Mucosa of rectum (tissue), 2 donors: ENCODE data around the gene PTK7.

ENCODE experiments used
- H3K27ac ChIP-seq, 2 donors: one replicate each; pipeline ENCODE4 v1.7.0; 2013; ENCODE audit warnings: inconsistent platforms in 2 of 2, low read depth in 2 of 2, low read length in 2 of 2
- H3K27me3 ChIP-seq, 2 donors: one replicate each; pipeline ENCODE4 v1.7.0; 2013; ENCODE audit warnings: low read length in 2 of 2; ENCODE audit not compliant: control insufficient read depth in 2 of 2, insufficient read depth in 2 of 2
- H3K36me3 ChIP-seq, 2 donors: one replicate each; pipeline ENCODE4 v1.7.0; 2013; ENCODE audit warnings: low read length in 2 of 2; ENCODE audit not compliant: control insufficient read depth in 2 of 2, insufficient read depth in 2 of 2
- H3K4me1 ChIP-seq, 2 donors: one replicate each; pipeline ENCODE4 v1.7.0; 2013; ENCODE audit warnings: low read length in 2 of 2, mild to moderate bottlenecking in 1 of 2; ENCODE audit not compliant: control insufficient read depth in 2 of 2, insufficient read depth in 2 of 2
- H3K4me3 ChIP-seq, 2 donors: one replicate each; pipeline ENCODE4 v1.7.0; 2013; ENCODE audit warnings: low read length in 2 of 2
- H3K9ac ChIP-seq, 2 donors: one replicate each; pipeline ENCODE4 v1.7.0; 2013; ENCODE audit warnings: low read length in 2 of 2, low read depth in 1 of 2, mild to moderate bottlenecking in 1 of 2
- H3K9me3 ChIP-seq, 2 donors: one replicate each; pipeline ENCODE4 v1.7.0; 2013; ENCODE audit warnings: low read length in 2 of 2; ENCODE audit not compliant: control insufficient read depth in 2 of 2
- donor health status: healthy.
- donor health status: Normal muscosa, but diverticular disease.

PTK7 gene

DNA sequence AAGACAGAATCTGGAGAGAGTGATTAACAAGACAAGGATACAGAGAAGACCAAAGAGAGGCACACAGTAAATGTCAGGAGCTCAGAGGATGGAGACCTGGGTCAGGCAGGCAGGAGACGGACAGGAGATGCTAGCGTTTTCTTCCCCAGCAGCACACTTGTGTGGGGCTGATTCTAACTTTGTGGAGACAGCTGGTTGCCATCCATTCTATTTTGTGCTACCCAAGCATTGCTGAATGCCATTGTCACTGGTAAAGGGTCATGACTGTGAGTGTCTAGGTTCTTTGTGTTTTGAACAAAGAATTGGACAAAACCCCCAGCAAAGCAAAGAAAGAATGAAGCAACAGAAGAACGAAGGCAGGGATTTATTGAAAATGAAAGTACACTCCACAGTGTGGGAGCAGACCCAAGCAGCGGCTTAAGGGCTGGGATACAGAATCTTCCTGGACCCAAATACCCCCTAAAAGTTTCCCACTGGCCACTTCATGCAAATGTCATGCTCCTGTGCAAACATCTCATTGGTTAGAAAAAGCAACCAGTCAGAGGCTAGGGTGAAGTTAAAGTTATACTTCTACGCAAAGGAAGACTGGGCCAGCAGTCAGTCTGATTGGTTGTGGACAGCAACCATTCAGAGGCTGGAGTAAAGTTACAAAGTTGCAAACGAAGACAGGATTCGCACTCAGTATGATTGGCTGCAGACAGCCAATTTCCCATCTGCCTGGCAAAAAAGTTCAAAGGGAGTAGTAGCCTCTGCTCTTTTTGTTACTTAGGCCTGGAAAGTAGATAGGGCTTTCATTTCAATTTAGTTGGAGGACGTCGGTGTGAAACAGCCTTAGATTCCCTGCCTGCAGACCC, 17.5 kb downstream of the PTK7 start:
- H3K4me3 ChIP-seq, result peak overlapping the region; percentile 31 to 51
- no peaks in the 10 kb centered on the region for H3K36me3 ChIP-seq
- H3K27ac ChIP-seq, result peak overlapping the region; percentile 11 to 49
- peak overlapping the region in 1 of 2 donors; percentile 34 for H3K9ac ChIP-seq
- H3K27me3 ChIP-seq, result no peaks in the 10 kb centered on the region
- H3K4me1 ChIP-seq, result peaks cover 3 to 10% of the 10 kb centered on the region in 2 donors
- H3K9me3 ChIP-seq, result no peaks in the 10 kb centered on the region

DNA sequence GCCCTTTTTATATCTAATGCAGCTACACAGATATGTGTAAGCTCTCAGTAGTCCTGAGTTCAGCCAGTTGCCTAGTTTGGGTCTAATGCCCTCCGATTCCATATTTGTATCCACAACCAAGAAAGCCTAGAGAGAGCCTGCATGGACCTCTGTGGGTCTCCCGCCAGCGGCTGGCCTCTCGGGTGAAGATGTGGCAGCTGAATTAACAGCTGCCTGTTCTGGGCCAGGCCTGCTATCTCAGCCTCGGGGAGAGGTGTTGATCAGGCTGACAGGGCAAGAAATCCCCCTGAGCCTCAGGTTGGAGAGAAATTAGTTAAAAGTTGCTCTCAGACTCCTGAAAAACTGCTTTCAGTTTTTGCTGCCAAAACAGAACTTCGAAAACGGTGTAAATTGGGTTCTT, 19.8 kb downstream of the PTK7 start:
- H3K4me1 ChIP-seq, result peaks cover 3 to 10% of the 10 kb centered on the region in 2 donors
- no peaks in the 10 kb centered on the region for H3K36me3 ChIP-seq
- H3K4me3 ChIP-seq, result no peak overlapping the region
- no peaks in the 10 kb centered on the region for H3K27me3 ChIP-seq
- peak overlapping the region in 1 of 2 donors; percentile 28 for H3K9ac ChIP-seq
- no peak overlapping the region for H3K27ac ChIP-seq
- no peaks in the 10 kb centered on the region for H3K9me3 ChIP-seq

DNA sequence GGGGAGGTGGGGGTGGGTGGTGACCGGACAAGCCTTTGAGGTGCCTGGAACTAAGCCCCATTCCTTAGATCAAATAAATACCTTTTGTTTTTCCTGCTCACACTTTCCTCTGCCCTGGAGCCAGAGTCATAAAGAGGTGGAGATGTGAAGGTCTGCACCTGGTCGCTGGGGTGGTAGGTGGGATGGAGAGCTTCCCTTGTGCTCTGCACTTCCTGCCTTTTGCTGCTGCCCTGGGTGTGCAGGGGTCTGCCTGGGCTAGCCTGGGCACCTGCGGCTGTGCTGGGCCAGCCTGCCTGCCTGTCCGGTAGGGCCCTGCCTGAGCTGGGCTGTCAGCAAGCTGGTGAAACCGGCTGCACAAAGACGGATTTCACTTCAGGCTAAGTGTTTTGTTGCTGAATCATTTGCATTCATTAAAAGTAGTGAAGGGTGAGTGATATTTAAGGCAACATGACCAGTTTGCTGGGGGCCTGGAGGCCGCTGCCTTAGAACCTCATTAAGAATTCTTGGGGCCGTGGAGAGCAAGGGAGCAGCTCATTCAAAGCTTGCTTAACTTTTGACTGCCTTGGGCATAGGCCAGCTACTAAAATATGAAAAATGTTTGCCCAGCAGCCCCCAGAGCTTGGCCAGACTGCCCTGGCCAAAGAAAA, 20.5 kb downstream of the PTK7 start:
- H3K27ac ChIP-seq, result no peak overlapping the region
- H3K4me1 ChIP-seq, result peaks cover 3 to 10% of the 10 kb centered on the region in 2 donors
- H3K27me3 ChIP-seq, result no peaks in the 10 kb centered on the region
- no peak overlapping the region for H3K4me3 ChIP-seq
- H3K9ac ChIP-seq, result peak overlapping the region in 1 of 2 donors; percentile 28
- H3K36me3 ChIP-seq, result no peaks in the 10 kb centered on the region
- H3K9me3 ChIP-seq, result no peaks in the 10 kb centered on the region

DNA sequence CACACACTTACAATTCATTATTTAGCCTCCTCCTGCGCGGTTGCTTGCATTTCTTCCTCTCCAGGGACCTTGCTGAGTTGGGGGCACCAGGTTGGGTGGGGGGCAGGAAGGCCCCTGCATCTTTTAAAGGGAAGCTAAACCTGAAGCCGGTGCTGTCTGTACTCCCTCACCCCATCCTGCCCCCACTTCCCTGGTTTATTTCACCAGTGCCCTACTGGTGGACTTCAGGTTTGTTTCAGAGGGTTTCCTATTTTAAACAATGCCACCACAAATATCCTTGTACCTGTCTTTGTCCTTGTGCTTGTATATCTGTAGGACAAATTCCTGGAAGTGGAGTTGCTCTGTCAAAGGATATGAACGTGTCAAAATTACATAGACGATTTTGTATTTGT, 21.0 kb downstream of the PTK7 start:
- H3K9ac ChIP-seq, result no peak overlapping the region
- no peak overlapping the region for H3K4me3 ChIP-seq
- no peak overlapping the region for H3K27ac ChIP-seq
- H3K4me1 ChIP-seq, result peaks cover 3 to 10% of the 10 kb centered on the region in 2 donors
- H3K27me3 ChIP-seq, result no peaks in the 10 kb centered on the region
- no peaks in the 10 kb centered on the region for H3K9me3 ChIP-seq
- no peaks in the 10 kb centered on the region for H3K36me3 ChIP-seq

DNA sequence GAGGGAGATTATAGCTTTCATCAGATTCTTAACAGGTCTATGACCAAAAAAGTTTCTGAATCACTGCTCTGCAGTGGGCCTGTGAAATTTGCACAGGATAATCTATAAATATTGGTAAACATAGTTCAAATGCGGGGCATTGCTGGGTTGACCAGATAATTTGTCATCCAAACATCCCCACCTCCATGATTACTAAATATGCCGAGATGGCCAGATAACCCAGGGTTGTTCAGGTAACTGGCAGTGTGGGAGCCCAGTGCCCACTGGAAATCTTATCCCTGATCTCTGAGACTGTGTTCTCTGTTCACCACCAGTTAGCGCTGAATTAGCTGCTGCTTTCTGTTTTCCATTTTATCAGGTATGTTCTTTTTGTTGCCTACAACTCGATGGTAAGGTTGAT, 21.4 kb downstream of the PTK7 start:
- Histone ChIP-seq H3K4me1 (peaks cover 3 to 10% of the 10 kb centered on the region in 2 donors), H3K36me3 (no peaks in the 10 kb centered on the region), H3K9me3 (no peaks in the 10 kb centered on the region), H3K4me3 (no peak overlapping the region), H3K27me3 (no peaks in the 10 kb centered on the region), H3K9ac (no peak overlapping the region), H3K27ac (no peak overlapping the region)

DNA sequence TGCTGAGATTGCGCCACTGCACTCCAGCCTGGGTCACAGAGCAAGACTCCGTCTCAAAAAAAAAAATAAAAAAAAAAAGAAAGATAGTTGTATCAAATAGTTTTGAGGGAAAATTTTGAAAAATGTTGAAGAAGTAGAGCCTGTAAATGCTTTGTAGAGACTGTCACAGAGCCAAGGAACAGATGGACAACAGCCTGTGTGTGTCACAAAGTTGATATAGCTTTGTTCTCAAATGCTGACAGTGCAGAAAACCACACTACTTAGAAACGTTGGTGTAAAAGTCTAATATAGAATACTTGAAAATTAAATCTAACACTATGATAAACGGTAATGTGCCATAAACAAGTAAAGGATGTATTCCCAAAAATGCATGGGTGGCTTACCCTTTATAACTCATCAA, 25.4 kb downstream of the PTK7 start:
- H3K27ac ChIP-seq, result no peak overlapping the region
- H3K36me3 ChIP-seq, result no peaks in the 10 kb centered on the region
- H3K9me3 ChIP-seq, result no peaks in the 10 kb centered on the region
- H3K4me3 ChIP-seq, result no peak overlapping the region
- no peak overlapping the region for H3K9ac ChIP-seq
- H3K4me1 ChIP-seq, result peaks cover 3% of the 10 kb centered on the region in 2 donors
- no peaks in the 10 kb centered on the region for H3K27me3 ChIP-seq

DNA sequence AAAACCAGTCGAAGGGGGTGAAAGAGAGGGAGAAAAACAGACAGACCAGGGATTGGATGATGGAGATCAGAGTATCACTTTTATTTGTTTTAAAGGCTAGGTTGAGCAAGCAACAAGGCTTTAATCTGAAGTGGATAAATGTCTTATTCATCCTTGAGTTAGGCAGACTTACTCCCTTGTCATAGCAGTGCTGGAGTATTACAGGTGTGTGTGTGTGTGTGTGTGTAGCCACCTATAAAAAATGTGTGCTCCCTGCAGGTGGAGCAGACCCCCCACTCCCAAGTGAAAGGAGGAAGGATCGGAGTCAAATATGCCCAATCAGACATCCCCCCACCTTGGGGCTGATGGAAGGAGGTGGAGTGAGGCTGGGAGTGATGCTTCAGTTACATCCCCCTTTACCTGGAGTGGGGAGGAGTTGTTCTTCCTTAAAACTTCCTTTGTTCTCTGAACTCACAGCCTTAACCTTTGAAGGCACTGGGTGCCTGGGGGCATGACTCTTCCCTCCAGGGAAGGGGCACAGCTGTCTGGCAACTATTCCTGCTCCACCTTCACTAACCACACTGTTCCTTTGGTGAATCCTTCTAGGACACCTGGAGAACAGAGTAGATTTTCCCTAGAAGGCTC, 27.3 kb downstream of the PTK7 start:
- Histone ChIP-seq H3K4me3 (no peak overlapping the region), H3K27ac (no peak overlapping the region), H3K9ac (no peak overlapping the region), H3K4me1 (no peaks in the 10 kb centered on the region), H3K9me3 (no peaks in the 10 kb centered on the region), H3K36me3 (no peaks in the 10 kb centered on the region), H3K27me3 (no peaks in the 10 kb centered on the region)

DNA sequence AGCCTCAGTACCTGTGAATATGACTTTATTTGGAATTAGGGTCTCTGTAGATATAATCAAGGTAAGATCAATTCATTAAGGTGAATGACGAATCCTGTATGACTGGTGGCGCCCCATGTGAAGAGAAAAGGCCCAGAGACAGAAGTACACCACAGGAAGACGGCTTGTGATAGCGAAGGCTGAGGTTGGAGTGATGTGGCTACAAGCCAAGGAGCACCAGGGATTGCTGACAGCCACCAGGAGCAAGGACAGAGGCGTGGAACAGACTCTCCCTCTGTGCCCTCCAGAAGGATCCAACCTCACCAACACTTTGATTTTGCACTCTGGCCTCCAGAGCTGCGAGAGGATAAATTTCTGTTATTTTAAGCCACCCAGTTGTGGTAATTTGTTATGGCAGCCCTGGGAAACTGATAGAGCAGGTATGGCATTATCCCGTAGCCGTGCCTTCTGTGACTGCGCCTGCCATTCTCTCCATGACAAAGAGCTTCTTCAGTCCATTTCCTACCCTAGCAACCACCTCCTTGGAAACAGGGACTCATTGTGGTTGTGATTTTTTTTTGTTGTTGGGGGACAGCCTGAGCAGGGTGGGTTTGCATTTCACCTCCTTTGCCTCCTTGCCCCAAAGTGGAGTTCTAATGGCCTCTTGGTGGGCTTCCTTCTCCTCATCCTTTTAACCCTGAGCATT, 29.6 kb downstream of the PTK7 start:
- Histone ChIP-seq H3K36me3 (no peaks in the 10 kb centered on the region), H3K9ac (no peak overlapping the region), H3K27ac (no peak overlapping the region), H3K4me1 (no peaks in the 10 kb centered on the region), H3K9me3 (no peaks in the 10 kb centered on the region), H3K4me3 (no peak overlapping the region), H3K27me3 (no peaks in the 10 kb centered on the region)

DNA sequence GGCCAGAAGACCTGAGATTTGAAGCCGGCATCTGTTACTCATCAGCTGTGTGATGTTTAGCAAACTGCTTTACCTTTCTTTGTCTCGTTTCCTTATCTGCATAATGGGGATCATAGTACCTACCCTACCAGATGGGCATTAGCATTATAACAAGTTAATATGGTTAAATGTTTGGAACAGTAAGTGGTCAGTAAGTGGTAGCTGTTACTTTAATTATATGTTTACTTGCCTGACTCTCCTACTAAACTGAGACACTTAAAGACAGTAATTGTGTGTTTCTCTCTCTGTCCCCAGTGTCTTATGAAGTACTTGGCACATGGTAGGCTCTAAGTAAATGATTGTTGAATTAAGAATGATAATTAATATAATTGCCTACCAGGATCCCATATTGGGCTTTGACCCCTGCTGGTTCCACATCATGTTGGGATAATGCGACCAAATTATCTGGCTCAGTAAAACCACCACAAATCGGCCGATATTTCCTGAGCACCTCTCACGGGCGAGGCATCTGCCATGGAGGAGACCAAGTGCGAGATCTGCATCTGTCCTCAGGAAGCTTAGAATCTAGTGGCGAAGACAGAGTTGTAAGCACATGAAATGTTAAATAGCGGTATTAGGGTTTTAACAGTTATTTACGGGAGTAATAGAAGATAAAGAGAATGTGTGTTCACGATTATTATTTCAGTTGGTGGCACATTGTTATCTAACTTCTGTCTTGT, 31.4 kb downstream of the PTK7 start:
- Histone ChIP-seq H3K27ac (no peak overlapping the region), H3K36me3 (no peaks in the 10 kb centered on the region), H3K9ac (no peak overlapping the region), H3K4me3 (no peak overlapping the region), H3K9me3 (no peaks in the 10 kb centered on the region), H3K27me3 (no peaks in the 10 kb centered on the region), H3K4me1 (no peaks in the 10 kb centered on the region)
